ENCODE measurements around the gene RASA4. TPM values are rescaled to one million over a fixed set of nuclear protein-coding genes. Genes with fewer than 3 reads are reported as not detected.
"Not testable (repeated sequence)": the region's sequence is repeated elsewhere in the genome, so short reads cannot be mapped to it uniquely, and the experiment has no call there.

RASA4 gene
- polyA plus RNA-seq, 4 donors, result 24.2 to 31.1 (median 27.2) TPM

DNA sequence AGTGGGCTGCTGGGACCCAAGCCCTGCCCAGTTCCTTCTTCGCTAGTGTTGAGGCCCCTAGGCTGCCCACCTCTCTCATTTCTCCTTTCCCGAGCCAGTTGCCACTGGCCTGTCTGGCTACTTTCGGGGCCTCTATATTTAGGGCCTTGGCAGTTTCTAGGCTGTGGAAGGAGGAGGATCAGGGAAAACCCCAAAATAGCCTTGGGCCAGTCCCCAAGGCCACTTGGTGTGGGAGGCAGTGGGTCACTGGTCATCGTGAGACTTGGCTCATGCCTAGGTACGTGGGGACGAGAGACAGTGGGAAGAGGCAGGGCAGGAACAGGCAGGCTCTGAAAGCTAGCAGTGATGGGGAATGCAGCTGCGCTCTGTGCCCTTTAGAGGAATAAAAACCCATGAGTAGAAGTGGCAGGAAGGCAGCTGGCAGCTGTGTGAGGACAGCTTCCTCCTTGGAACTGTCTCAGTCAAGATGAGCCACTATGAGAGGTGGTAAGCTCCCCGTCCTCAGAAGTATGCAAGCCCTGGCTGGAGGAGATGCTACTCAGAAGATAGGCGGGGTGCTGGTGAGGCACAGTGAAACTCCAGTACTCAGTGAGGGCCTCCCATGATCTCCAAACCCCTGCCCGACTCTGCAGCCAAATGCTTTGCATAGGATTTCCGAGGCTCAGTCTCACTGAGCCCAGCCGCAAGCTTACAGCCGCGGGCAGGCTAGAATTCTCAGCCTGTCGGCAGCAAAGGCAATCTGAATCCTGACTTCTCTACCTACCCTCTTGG is 2.8 kb downstream of the RASA4 start:
- 70 to 100% (median 75%) methylated on average over 2 to 4 of the region's 15 CpGs for WGBS, 3 donors
- not testable (repeated sequence) for H3K4me1 ChIP-seq (ENCODE audit: control insufficient read depth in 3 of 3, insufficient read depth in 2 of 3, low read depth in 1 of 3, low read length in 2 of 3); H3K36me3 ChIP-seq (ENCODE audit: control insufficient read depth in 3 of 3, insufficient read depth in 2 of 3, low read depth in 1 of 3, low read length in 3 of 3); H3K27me3 ChIP-seq (ENCODE audit: control insufficient read depth in 3 of 3, insufficient read depth in 3 of 3, low read length in 3 of 3); DNase-seq; FAIRE-seq; H3K27ac ChIP-seq (ENCODE audit: low read depth in 1 of 3, low read length in 2 of 3); H3K9me3 ChIP-seq (ENCODE audit: control insufficient read depth in 2 of 2, insufficient read depth in 1 of 2, low read depth in 1 of 2, low read length in 1 of 2); H3K4me3 ChIP-seq (ENCODE audit: low read depth in 1 of 3, low read length in 3 of 3)

- H3K9me3 ChIP-seq (ENCODE audit: control insufficient read depth in 2 of 2, insufficient read depth in 1 of 2, low read depth in 1 of 2, low read length in 1 of 2); H3K4me3 ChIP-seq (ENCODE audit: low read depth in 1 of 3, low read length in 3 of 3); FAIRE-seq; H3K27me3 ChIP-seq (ENCODE audit: control insufficient read depth in 3 of 3, insufficient read depth in 3 of 3, low read length in 3 of 3); H3K4me1 ChIP-seq (ENCODE audit: control insufficient read depth in 3 of 3, insufficient read depth in 2 of 3, low read depth in 1 of 3, low read length in 2 of 3); H3K36me3 ChIP-seq (ENCODE audit: control insufficient read depth in 3 of 3, insufficient read depth in 2 of 3, low read depth in 1 of 3, low read length in 3 of 3): not testable (repeated sequence)
- peak; percentile 0 to 15 for DNase-seq
- 41 to 58% (median 43%) methylated on average over 6 to 7 of the region's 10 CpGs for WGBS, 3 donors
- peak overlapping the region in 1 of 3 donors; percentile 36 for H3K27ac ChIP-seq (ENCODE audit: low read depth in 1 of 3, low read length in 2 of 3)
Observed at GRCh38 chr7:102611675-102612325, 4.8 kb downstream of the RASA4 start.

DNA sequence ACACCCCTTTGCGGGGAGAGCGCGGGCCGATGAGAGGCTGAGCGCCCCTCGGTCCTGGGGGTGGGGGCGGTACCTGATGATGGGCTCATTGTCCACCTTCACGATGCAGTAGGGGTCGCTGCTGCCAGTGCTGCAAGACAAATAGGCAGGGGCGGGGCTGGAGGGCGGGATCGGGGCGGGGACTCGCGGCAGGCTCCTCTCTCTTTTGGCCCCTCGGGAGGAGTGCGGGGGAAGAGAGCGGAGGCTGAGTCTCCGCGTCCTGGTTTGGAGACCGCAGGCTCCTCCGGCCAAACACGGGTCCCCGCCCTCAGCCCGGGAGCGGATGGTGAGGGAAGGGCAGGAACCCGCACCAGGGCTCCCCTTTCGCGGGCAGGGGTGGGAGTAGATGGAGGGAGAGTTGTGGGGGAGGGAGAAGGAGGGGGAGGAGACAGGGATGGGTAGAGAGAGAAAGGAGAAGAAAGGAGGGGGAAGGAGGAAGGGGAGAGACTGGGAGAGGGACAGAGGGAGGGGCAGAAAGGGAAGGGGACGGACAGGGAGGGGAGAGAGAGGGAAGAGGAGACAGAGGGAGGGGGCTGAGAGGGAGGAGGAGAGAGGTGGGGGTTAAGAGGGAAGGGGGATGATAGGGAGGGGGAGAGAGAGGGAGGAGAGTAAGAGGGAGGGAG is 5.4 kb downstream of the RASA4 start:
- H3K36me3 ChIP-seq (ENCODE audit: control insufficient read depth in 3 of 3, insufficient read depth in 2 of 3, low read depth in 1 of 3, low read length in 3 of 3); H3K27me3 ChIP-seq (ENCODE audit: control insufficient read depth in 3 of 3, insufficient read depth in 3 of 3, low read length in 3 of 3); DNase-seq; H3K27ac ChIP-seq (ENCODE audit: low read depth in 1 of 3, low read length in 2 of 3); H3K9me3 ChIP-seq (ENCODE audit: control insufficient read depth in 2 of 2, insufficient read depth in 1 of 2, low read depth in 1 of 2, low read length in 1 of 2); H3K4me1 ChIP-seq (ENCODE audit: control insufficient read depth in 3 of 3, insufficient read depth in 2 of 3, low read depth in 1 of 3, low read length in 2 of 3); FAIRE-seq; H3K4me3 ChIP-seq (ENCODE audit: low read depth in 1 of 3, low read length in 3 of 3): not testable (repeated sequence)
- WGBS, 3 donors, result no CpG with 5 or more reads among the region's 30 CpGs

DNA sequence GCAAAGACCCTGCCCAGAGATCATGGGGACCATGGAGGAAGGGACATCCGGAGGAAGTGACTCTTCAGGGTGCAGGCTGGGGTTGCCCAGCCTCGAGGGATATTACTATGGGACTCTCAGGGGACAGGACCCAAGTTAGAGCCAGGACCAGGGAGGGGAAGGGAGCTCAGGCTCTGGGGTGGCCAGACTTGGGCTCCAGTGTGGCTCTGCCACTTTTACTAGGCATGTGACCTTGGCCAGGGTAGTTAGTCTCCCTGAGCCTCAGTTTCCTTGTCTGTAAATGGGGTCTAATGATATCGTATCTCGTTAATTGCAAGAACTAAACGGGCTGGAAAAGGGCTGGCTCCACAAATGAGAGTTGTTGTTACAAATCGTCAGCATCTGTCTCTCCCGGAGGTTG is 6.1 kb downstream of the RASA4 start:
- not testable (repeated sequence) for DNase-seq; H3K27ac ChIP-seq (ENCODE audit: low read depth in 1 of 3, low read length in 2 of 3); FAIRE-seq; H3K36me3 ChIP-seq (ENCODE audit: control insufficient read depth in 3 of 3, insufficient read depth in 2 of 3, low read depth in 1 of 3, low read length in 3 of 3); H3K27me3 ChIP-seq (ENCODE audit: control insufficient read depth in 3 of 3, insufficient read depth in 3 of 3, low read length in 3 of 3); H3K9me3 ChIP-seq (ENCODE audit: control insufficient read depth in 2 of 2, insufficient read depth in 1 of 2, low read depth in 1 of 2, low read length in 1 of 2); H3K4me3 ChIP-seq (ENCODE audit: low read depth in 1 of 3, low read length in 3 of 3); H3K4me1 ChIP-seq (ENCODE audit: control insufficient read depth in 3 of 3, insufficient read depth in 2 of 3, low read depth in 1 of 3, low read length in 2 of 3)
- WGBS, 3 donors, result no CpG with 5 or more reads among the region's 7 CpGs

DNA sequence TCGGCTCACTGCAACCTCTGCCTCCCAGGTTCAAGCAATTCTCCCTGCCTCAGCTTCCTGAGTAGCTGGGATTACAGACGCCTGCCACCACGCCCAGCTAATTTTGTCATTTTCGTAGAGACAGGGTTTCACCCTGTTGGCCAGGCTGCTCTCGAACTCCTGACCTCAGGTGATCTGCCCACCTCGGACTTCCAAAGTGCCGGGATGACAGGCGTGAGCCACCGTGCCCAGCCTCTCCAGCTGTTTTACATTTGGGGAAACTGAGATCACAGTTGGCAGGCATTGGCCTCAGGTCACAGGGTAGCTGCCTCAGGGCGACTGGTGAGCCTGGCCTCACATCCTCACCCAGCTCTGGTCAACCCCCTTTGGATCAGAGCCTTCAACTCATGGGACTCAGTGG is 6.8 kb downstream of the RASA4 start:
- H3K27me3 ChIP-seq (ENCODE audit: control insufficient read depth in 3 of 3, insufficient read depth in 3 of 3, low read length in 3 of 3); H3K27ac ChIP-seq (ENCODE audit: low read depth in 1 of 3, low read length in 2 of 3); FAIRE-seq; H3K4me1 ChIP-seq (ENCODE audit: control insufficient read depth in 3 of 3, insufficient read depth in 2 of 3, low read depth in 1 of 3, low read length in 2 of 3); H3K4me3 ChIP-seq (ENCODE audit: low read depth in 1 of 3, low read length in 3 of 3); H3K9me3 ChIP-seq (ENCODE audit: control insufficient read depth in 2 of 2, insufficient read depth in 1 of 2, low read depth in 1 of 2, low read length in 1 of 2); DNase-seq; H3K36me3 ChIP-seq (ENCODE audit: control insufficient read depth in 3 of 3, insufficient read depth in 2 of 3, low read depth in 1 of 3, low read length in 3 of 3): not testable (repeated sequence)
- 73 to 92% (median 80%) methylated on average over 5 to 6 of the region's 10 CpGs for WGBS, 3 donors

DNA sequence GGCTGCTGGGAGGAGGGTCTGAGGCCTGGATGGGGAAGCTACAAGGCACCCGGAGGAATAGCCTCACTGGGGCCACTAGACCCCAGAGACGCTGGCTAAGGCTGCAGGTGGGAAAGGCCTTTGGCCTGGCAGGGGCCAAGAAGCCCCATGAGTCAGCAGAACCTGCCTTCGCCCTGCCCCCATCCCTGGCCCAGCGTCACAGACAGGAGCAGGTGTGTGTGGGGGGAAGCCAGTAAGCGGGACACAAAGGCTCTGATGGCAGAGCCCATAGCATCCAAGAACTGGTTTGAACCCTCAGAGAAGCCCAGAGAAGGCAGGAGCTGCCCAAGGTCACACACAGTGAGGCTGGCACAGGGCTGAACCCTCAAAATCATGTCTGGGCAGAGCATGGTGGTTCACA is 9.7 kb downstream of the RASA4 start:
- H3K27ac ChIP-seq (ENCODE audit: low read depth in 1 of 3, low read length in 2 of 3); H3K4me1 ChIP-seq (ENCODE audit: control insufficient read depth in 3 of 3, insufficient read depth in 2 of 3, low read depth in 1 of 3, low read length in 2 of 3); H3K27me3 ChIP-seq (ENCODE audit: control insufficient read depth in 3 of 3, insufficient read depth in 3 of 3, low read length in 3 of 3); FAIRE-seq; H3K4me3 ChIP-seq (ENCODE audit: low read depth in 1 of 3, low read length in 3 of 3); H3K9me3 ChIP-seq (ENCODE audit: control insufficient read depth in 2 of 2, insufficient read depth in 1 of 2, low read depth in 1 of 2, low read length in 1 of 2); DNase-seq; H3K36me3 ChIP-seq (ENCODE audit: control insufficient read depth in 3 of 3, insufficient read depth in 2 of 3, low read depth in 1 of 3, low read length in 3 of 3): not testable (repeated sequence)
- no CpG with 5 or more reads among the region's 5 CpGs for WGBS, 3 donors

- not testable (repeated sequence) for H3K27ac ChIP-seq (ENCODE audit: low read depth in 1 of 3, low read length in 2 of 3); H3K27me3 ChIP-seq (ENCODE audit: control insufficient read depth in 3 of 3, insufficient read depth in 3 of 3, low read length in 3 of 3); DNase-seq; H3K4me1 ChIP-seq (ENCODE audit: control insufficient read depth in 3 of 3, insufficient read depth in 2 of 3, low read depth in 1 of 3, low read length in 2 of 3); H3K36me3 ChIP-seq (ENCODE audit: control insufficient read depth in 3 of 3, insufficient read depth in 2 of 3, low read depth in 1 of 3, low read length in 3 of 3); FAIRE-seq; H3K9me3 ChIP-seq (ENCODE audit: control insufficient read depth in 2 of 2, insufficient read depth in 1 of 2, low read depth in 1 of 2, low read length in 1 of 2); H3K4me3 ChIP-seq (ENCODE audit: low read depth in 1 of 3, low read length in 3 of 3)
- 75 to 81% methylated on average over 4 to 5 of the region's 19 CpGs; no CpG with 5 or more reads in 1 of the 3 donors for WGBS, 3 donors
Observed at GRCh38 chr7:102604431-102605145, 12.0 kb downstream of the RASA4 start.

DNA sequence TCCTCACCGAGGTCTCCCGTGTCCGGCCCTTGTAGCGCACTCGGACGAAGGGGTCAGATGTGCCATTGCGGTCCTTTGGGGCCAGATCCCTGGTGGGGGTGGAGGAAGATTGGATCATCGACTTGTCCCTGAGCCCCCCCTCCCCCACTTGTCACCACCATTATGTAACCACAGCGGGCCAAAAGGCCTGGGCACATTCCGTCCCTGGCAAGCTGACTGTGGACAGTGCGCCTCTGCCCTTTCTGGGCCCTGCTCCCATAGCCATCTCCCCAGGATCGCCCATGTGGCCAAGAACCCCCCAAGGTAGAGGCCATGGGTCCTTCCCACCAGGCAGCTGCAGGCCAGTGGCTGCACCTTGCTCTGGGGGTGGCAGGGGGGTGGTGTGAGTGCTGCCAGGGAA is 14.2 kb downstream of the RASA4 start:
- H3K27me3 ChIP-seq (ENCODE audit: control insufficient read depth in 3 of 3, insufficient read depth in 3 of 3, low read length in 3 of 3); H3K9me3 ChIP-seq (ENCODE audit: control insufficient read depth in 2 of 2, insufficient read depth in 1 of 2, low read depth in 1 of 2, low read length in 1 of 2); FAIRE-seq; H3K4me3 ChIP-seq (ENCODE audit: low read depth in 1 of 3, low read length in 3 of 3); DNase-seq; H3K27ac ChIP-seq (ENCODE audit: low read depth in 1 of 3, low read length in 2 of 3); H3K36me3 ChIP-seq (ENCODE audit: control insufficient read depth in 3 of 3, insufficient read depth in 2 of 3, low read depth in 1 of 3, low read length in 3 of 3); H3K4me1 ChIP-seq (ENCODE audit: control insufficient read depth in 3 of 3, insufficient read depth in 2 of 3, low read depth in 1 of 3, low read length in 2 of 3): not testable (repeated sequence)
- no CpG with 5 or more reads among the region's 12 CpGs for WGBS, 3 donors

Measured in small intestine (tissue), 7 donors.